IPS-18c (cell line): ENCODE measurements around the gene DMD.
A peak's percentile ranks its signal among the peaks of the same experiment; 100 is the strongest.

Experiments used
- H3K4me3 ChIP-seq: 2 replicates; pipeline ENCODE4 v1.7.0; 2013; ENCODE audit warnings: low read depth, mild to moderate bottlenecking, low read length, moderate library complexity; ENCODE audit not compliant: insufficient read depth
- H3K9me3 ChIP-seq: one replicate; pipeline ENCODE4 v1.6.1; 2013; ENCODE audit warnings: mild to moderate bottlenecking, low read length, moderate library complexity; ENCODE audit not compliant: control insufficient read depth, insufficient read depth

Gene DMD

DNA sequence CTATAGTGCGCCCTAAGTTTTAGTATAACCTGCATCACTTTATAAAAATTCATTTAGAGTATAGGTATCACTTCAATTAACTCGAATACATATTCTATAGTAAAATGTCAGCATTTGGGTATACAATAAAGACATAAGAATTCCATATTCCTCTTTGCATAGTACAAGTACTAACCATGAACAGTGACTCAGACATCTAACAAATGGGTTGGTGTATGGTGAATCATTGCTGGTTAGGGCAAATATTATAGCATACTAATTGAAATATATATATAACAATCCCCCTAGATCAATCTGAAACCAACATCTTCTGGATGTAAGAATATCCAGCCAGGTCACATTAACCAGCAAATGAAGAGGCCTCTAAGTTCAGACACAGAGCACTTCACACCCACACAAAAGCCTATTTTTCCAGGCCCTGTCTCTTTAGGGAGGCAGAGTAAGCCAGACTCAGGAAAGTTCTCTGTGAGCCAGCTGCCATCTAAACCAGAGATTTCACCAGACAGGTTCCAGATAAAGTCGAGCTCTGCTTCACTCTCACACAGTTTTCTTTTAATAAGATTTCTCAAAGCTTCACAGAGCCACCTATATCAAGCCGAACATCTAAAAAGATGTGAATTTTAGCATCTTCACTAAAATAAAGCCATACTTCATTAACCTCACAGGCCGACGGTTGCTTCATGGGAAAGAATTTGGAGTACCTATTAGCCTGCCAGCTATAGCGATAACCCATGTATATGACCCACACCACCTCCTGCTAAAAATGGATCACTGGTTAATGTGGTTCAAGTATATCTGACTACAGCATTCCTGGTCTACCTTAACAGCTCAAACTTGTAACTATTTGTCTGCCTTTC is 1939.5 kb downstream of the DMD start:
- H3K4me3 ChIP-seq = no peak overlapping the region
- no peaks in the 10 kb centered on the region for H3K9me3 ChIP-seq

DNA sequence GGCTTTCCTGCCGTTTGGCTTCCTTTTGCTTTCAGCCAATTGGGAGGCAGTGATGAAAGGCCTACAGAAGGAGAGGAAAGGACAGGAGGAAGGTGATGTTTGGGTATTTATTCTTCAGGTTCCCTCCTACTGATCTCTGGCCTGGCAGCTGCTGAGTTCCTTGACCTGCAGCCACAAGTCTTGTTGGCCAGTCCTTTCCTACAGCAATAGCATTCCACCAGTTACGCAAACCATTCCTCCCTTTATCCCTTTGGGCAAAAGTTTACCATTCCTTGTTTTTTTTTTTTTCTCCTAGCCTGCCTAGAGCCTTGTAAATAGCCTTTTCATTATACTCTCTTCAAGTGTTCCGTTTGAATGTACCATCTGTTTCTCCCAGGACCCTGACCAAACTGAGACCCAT is 1941.4 kb downstream of the DMD start:
- H3K9me3 ChIP-seq = no peaks in the 10 kb centered on the region

DNA sequence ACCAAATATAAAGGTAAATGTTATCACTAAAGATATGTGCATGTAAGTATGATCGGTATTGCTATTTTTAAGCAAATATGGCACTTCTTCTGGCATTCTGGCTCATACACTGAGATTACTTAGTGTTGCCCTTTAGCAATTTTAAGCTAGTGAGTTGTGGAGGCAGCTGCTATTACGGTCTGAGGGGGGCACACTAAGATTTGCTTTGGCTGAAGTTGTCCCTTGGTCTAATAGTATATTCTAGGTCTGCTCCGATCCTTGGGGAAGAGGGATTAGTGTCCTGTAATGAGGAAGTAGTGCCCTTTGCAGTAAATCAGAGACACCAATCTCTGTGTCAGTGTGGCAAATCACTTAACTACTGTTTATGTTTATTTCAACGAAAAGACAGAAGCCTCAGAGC is 1943.0 kb downstream of the DMD start:
- Histone ChIP-seq H3K4me3 (no peak overlapping the region), H3K9me3 (no peaks in the 10 kb centered on the region)

More for the DNA sequence above, 1941.4 kb downstream of the DMD start:
- no peak overlapping the region for H3K4me3 ChIP-seq

DNA sequence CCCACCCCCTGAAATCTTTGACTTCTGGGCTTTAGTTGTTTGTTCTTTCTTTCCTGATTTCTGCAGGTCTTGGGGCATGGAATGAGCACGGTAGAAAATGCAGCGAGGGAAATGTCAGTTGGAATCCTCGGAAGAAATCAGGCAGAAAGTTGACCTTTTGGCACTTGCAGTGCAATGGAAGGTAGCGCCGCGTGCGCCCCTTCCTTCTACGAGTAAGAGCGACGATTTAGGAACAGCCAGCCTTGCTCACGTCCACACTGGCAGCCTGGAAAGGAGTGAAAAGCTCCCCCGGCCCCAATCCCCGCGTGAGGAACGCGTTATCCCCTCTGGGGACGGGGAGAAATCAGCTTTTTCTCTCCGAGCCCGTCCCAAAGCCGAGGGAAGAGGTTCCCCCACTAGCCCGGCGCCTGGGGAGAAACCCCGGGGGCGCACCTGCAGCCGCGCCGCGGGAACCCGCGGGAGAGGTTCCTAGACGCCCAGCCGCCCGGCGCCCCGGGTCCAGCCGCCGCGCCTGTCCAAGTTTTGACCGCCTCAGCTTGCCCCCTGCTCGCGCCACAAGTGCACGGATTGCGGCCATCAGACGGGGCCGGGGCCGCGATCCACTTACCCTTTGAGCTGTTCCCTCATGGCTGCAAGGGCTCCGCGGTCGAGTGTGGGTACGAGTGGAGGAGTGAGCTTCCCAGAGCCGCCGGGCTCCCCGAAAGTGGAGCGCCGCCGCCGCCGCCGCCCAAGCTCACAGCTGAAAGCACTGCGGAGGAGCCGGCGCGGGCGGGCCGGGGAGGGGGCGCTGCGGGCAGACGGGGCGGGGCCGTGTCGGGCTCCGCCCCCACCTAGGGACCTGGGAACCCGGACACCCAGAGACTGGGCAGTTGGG is 1944.9 kb downstream of the DMD start:
- Histone ChIP-seq H3K9me3 (no peaks in the 10 kb centered on the region), H3K4me3 (peak overlapping the region; percentile 74)

DNA sequence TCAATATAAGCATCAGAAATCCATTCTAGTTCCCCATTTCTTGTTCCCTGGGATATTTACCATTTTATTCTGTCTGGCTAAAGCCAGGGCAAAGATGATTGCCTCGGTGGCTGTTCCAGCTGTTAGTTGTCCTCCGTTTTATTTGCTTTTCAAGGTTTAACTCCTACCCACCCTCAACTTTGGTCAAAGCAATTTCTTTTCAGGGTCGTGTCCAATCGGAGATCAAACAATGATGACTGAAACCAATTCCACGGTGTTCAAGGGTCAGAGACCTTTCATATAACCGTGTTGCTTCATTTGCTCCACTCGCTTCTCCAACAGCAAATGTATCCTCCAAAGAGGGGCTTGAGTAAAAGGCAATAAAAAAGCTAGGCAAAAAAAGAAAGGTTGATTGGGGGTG is 1946.0 kb downstream of the DMD start:
- H3K9me3 ChIP-seq = no peaks in the 10 kb centered on the region
- no peak overlapping the region for H3K4me3 ChIP-seq

DNA sequence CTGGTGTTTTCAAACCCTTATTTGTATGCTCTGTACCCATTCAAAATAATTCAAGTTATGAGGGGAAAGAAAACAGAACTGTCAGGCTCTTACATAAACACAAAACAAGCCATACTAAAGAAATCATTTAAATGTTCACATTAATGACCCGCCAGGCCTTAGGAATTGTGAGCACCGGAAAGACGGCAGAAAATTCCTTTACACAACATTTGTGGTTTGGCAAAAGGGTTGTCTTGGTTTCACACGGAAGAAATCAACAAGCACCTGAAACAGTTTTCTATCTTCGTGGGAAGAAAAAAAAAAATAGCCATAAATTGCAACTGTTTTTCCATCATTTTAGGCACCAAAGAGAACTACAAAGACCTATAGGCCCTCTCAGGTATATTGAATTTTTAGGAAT is 1951.0 kb downstream of the DMD start:
- no peak overlapping the region for H3K4me3 ChIP-seq
- H3K9me3 ChIP-seq = no peaks in the 10 kb centered on the region

DNA sequence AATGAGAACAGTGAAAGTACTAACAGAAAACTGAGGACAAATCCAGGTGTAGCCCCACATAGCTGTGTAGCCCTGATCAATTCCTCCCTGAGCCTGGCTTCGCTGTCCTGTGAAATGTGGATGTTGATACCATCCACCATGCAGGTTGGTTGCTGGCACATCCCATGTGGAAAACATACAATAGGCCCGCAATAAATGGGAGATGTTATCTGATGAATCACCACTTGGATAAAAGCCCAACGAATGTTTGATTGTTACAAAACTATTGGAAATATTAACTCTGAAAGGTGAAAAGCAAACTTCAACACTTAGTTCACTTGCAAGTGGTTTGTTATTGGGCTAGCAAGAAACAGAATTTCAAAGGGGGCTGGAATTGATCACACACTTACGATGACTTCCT is 1953.2 kb downstream of the DMD start:
- Histone ChIP-seq H3K4me3 (no peak overlapping the region), H3K9me3 (no peaks in the 10 kb centered on the region)

DNA sequence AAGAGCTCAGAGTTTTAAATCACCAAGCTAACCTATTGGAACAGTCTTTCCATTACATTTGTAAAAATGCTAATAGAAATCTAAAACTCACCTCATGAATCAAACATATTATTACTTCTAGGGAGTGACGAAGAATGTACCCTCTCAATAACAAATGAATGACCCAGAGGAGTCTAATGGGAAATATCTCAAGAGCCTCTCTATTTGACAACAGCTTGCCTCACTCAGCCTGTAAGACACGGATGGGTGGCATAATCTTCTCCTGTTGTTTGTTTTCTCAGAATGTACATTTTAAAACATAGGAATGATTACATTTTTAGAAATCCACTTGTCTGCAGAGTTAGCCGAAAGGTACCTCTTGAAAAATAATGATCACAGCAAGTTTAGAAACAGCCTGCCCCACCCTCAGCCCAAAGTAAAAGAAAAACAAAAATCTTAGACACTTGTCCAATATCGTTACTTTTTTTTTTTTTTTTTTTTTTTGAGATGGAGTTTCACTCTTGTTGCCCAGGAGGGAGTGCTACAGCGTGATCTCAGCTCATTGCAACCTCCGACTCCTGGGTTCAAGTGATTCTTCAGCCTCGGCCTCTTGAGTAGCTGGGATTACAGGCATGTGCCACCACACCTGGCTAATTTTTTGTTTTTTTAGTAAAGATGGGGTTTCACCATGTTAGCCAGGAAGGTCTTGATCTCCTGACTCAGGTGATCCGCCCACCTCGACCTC is 1955.9 kb downstream of the DMD start:
- Histone ChIP-seq H3K9me3 (no peaks in the 10 kb centered on the region), H3K4me3 (no peak overlapping the region)

DNA sequence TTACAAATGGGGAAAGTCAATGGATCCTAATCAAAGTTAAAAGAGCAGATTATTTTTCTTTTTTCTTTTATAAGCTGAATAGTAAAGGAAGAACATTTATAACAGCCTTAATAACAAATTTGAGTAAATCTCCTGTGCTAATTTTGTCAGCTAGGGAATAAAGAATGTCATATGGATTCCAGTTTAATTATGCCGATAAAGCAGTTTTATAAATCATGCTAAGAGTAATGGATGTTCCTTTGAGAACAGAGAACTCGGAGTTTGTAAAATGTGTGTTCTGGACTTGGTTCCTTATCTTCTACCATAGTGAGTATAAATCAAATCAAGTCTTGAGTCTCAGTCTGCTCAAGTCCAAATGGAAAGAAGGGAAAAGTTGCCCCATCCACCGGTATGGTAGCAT is 1959.2 kb downstream of the DMD start:
- no peaks in the 10 kb centered on the region for H3K9me3 ChIP-seq

DNA sequence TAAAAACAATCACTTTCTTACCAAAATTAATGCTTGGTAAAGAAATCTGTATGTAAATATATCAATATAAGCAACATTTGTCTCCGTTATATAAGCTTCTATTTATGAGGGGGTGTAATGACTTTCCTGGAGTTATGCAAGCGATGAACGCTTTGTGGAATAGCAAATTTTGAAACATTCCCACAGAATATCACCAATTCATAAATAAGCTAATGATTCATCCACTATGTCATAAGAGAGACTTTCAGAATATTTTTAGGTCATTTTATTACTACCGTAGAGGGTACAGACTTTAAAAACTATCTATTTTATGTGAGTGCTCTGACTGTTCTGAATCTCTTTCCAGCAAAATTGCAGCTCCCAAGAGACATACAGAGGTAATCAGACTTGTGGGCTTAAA is 1960.0 kb downstream of the DMD start:
- Histone ChIP-seq H3K9me3 (no peaks in the 10 kb centered on the region), H3K4me3 (no peak overlapping the region)

More for the DNA sequence above, 1959.2 kb downstream of the DMD start:
- H3K4me3 ChIP-seq = no peak overlapping the region

DNA sequence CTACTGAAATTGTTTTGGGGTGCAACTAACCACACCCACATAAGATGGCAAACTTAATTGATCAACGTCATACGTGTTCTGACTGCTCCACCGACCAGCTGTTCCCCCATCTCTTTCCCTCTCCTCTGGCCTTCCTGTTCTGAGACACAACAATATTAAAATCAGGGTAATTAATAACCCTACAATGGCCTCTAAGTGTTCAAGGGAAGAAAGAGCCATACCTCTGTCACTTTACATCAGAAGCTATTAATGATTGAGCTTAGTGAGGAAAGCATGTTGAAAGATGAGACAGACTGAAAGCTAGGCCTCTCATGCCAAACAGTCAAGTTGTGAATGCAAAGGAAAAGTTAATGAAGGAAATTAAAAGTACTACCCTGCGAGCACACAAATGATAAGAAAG is 1965.6 kb downstream of the DMD start:
- Histone ChIP-seq H3K4me3 (no peak overlapping the region), H3K9me3 (no peaks in the 10 kb centered on the region)

DNA sequence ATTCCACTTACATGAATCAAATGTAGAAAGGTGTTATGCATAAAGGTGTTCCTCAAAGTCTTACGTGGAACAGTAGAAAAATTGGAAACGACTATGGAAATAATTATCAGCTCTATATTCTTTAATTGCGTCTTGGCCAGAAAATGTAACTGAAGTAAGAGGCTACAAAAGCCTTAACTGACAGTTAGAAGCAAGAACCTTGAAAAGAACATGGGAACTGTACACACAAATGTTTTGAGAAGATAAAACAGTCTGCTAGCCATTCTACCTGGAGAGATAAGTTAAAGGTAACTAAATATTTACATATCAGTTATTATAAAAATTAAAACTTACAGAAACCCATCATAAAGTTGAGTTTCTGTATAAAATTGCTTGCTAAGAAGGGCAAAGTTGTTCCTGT is 1967.5 kb downstream of the DMD start:
- H3K9me3 ChIP-seq = no peaks in the 10 kb centered on the region
- H3K4me3 ChIP-seq = no peak overlapping the region

DNA sequence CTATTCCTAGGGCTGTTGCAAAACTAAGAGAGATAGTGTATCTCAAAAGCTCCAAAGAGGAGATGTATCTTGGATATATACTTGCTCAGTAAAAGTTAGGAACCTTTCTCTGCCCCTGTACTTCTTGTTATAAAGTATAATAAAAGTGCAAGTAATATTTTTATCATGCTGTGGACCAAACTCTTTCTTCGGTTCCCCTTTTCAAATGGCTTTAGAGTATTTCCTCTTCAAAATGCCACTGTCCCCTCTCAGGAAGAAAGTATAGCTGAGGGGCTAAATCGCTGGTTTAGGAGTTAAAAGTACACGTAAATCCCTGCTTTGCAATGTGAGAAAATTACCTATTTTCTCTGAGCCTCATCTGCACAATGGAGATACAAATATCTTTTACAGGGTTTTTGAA is 1970.4 kb downstream of the DMD start:
- Histone ChIP-seq H3K4me3 (no peak overlapping the region), H3K9me3 (no peaks in the 10 kb centered on the region)

DNA sequence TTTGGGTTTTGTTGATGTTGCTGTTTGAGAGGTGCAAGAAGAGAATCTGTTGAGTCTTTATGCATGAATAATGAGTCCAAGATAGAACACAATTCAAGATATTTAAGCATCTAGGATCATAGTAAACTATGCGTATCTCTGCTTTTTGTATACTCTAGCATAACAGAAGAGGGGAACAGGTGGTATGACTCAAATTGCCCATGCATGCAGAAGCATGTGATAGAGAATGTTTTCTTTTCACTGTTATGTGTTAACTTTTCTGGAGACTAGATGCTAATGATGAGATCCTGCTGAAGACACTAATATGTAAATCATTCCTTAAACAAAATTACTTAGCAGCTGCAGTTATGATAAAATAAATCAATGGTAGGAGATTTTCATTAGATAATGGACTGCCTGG is 1974.2 kb downstream of the DMD start:
- Histone ChIP-seq H3K4me3 (no peak overlapping the region), H3K9me3 (no peaks in the 10 kb centered on the region)

DNA sequence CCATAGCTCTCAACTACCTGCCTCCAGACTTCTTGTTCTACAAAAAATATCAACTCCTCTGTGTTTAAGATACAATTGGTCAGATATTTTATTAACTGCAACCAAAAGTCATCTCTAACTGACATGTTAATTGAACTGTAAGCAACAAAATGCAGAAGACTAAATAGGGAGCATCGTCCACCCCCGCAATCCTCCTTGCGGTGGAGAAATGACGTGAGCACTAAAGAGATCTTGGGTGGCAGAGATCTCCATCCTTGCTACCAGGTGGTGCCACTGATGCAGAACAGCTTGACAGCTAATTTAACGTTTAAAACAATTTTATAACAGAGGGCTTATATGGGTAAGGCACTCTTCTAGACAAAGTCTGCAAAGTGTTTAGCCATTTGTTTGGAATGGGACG is 1975.1 kb downstream of the DMD start:
- Histone ChIP-seq H3K4me3 (no peak overlapping the region), H3K9me3 (no peaks in the 10 kb centered on the region)

DNA sequence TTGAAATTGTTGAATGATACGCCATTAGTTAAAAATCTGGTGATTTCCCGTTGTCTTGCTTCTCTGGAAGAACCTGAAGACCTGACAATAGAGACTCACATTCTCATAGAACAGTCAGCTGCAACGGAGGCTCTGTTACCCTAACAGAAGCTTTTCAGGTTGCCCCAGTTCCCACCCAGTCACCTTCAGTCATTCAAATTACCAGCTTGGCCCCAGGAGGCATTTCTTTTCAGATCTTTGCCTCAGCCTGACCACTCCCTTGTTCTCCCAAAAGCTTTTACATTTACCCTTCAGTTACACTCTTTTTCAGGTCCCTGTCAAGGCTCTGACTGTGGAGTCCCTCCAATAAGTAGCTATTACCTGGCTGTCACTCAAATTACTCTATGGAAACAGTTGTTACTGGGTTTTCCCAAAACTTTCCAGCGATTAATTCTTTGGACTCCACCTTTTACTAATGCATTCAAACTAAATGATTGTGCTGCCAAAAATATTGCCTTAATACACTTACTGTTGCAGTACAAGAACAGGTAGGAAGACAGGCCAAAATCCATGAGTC is 1977.3 kb downstream of the DMD start:
- H3K4me3 ChIP-seq = no peak overlapping the region

DNA sequence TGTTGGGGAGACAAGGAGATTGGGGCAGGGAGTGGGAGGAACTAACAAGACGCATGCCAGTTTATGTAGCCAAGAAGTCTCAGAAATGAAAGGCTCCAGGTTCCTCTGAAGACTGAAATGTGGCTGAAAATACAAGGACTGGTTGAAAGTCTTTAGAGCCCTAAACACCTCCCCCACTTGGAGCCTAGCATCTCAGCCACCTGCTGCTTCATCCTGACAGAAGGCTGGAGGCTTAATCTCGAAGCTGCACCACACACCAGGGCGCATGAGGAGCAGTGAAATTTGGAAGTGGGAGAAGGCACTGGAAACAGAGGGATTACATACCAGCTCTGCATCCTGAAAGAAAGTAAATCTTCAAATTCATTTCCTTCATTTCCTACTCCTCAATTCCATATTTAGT is 1978.8 kb downstream of the DMD start:
- H3K4me3 ChIP-seq = no peak overlapping the region
- no peaks in the 10 kb centered on the region for H3K9me3 ChIP-seq

More for the DNA sequence above, 1977.3 kb downstream of the DMD start:
- no peaks in the 10 kb centered on the region for H3K9me3 ChIP-seq
